ENCODE data around the gene SYNGR3. TPM values are rescaled to one million over a fixed set of nuclear protein-coding genes. Genes with fewer than 3 reads are reported as not detected.
A peak's percentile ranks its signal among the peaks of the same experiment; 100 is the strongest.

SYNGR3 gene
- total RNA-seq, 1 experiment from 2014 or later: 11.9 TPM

DNA sequence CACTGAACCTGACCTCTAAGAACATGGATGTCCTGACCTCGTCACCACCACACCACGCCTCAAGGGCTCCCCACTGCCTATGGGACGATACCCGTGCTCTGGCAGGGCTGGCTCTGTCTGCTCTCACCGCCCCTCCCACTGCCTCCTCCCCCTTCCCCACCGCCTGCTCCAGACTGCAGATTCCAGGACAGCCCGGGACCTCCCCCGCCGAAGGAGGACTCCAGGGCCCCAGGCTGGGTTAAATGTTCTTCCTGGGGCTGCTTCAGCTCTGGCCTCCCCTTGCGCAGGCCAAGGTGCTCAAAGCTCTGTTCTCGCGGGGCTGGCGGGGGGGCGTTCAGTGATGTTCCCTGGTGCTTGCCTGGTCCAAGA, 32.9 kb downstream of the SYNGR3 start:
- H3T11ph ChIP-seq (ENCODE audit: low read length): no peak overlapping the region
- H3K27ac Mint-ChIP-seq: peak overlapping the region in 1 of 3 experiments; percentile 7; a peak in 2 of 7 replicates
- no peak overlapping the region for H4K91ac ChIP-seq (ENCODE audit: insufficient read length, low read depth, low read length)
- H4K20me1 ChIP-seq (ENCODE audit: control insufficient read depth, insufficient read depth, insufficient read length): no peaks in the 10 kb centered on the region
- no peaks in the 10 kb centered on the region for H3K9me3 ChIP-seq (ENCODE audit: control insufficient read depth, low read depth, low read length)
- WGBS (ENCODE audit: extremely low coverage, insufficient read length, low lambda C conversion rate): no CpG with 5 or more reads among the region's 14 CpGs
- H3K27me3 Mint-ChIP-seq (ENCODE audit: low read depth): peaks cover 76% of the 10 kb centered on the region
- no peaks in the 10 kb centered on the region for H3K79me1 ChIP-seq (ENCODE audit: insufficient read depth, low read depth, low read length, poor library complexity, severe bottlenecking)
- TF ChIP-seq, protein P1, sequence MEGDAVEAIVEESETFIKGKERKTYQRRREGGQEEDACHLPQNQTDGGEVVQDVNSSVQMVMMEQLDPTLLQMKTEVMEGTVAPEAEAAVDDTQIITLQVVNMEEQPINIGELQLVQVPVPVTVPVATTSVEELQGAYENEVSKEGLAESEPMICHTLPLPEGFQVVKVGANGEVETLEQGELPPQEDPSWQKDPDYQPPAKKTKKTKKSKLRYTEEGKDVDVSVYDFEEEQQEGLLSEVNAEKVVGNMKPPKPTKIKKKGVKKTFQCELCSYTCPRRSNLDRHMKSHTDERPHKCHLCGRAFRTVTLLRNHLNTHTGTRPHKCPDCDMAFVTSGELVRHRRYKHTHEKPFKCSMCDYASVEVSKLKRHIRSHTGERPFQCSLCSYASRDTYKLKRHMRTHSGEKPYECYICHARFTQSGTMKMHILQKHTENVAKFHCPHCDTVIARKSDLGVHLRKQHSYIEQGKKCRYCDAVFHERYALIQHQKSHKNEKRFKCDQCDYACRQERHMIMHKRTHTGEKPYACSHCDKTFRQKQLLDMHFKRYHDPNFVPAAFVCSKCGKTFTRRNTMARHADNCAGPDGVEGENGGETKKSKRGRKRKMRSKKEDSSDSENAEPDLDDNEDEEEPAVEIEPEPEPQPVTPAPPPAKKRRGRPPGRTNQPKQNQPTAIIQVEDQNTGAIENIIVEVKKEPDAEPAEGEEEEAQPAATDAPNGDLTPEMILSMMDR (conservative IDR thresholded peaks at IDR 0.05): no peak
- peaks cover 0 to 6% of the 10 kb centered on the region in 2 experiments; a peak in 3 of 5 replicates for H3K9me3 Mint-ChIP-seq
- H4K5ac ChIP-seq (ENCODE audit: insufficient read length, low read depth, low read length): no peak overlapping the region
- no peak overlapping the region for H2AFZ ChIP-seq (ENCODE audit: low read length)
- H2BK5ac ChIP-seq (ENCODE audit: insufficient read length, low read length): no peak overlapping the region
- H2BK20ac ChIP-seq (ENCODE audit: low read depth, low read length, poor library complexity, severe bottlenecking): no peak overlapping the region
- H3K4me1 ChIP-seq (ENCODE audit: insufficient read depth, low read length): no peaks in the 10 kb centered on the region; the same call in 1 of the 2 replicates
- peaks cover 0 to 2% (median 0%) of the 10 kb centered on the region in 3 experiments; a peak in 1 of 7 replicates for H3K36me3 Mint-ChIP-seq (ENCODE audit: insufficient read depth in 1 of 3, low read depth in 3 of 3)
- H3K9ac ChIP-seq (ENCODE audit: extremely low read depth, insufficient read length, low read length): no peak overlapping the region
- no peak overlapping the region for H2BK12ac ChIP-seq (ENCODE audit: insufficient read length, low read depth, low read length)
- peak overlapping the region; percentile 35 for H3K4me2 ChIP-seq (ENCODE audit: insufficient read depth, insufficient read length, low read length)
- no peaks in the 10 kb centered on the region for H3K79me2 ChIP-seq (ENCODE audit: insufficient read depth, low read length)
- H3K56ac ChIP-seq (ENCODE audit: insufficient read length, low read depth, low read length): no peak overlapping the region
- H2AK5ac ChIP-seq (ENCODE audit: insufficient read length, low read length): no peak overlapping the region
- no peak overlapping the region for H3K14ac ChIP-seq (ENCODE audit: insufficient read depth, low read length)
- peak; percentile 91 for DNase-seq
- no peak overlapping the region for H2BK15ac ChIP-seq (ENCODE audit: low read depth, low read length)
- H4K8ac ChIP-seq (replicated peaks; ENCODE audit: insufficient read length, low read depth, low read length): no peak overlapping the region
- no peak overlapping the region for H3K23ac ChIP-seq (ENCODE audit: insufficient read length, low read depth, low read length)
- H3K27me3 ChIP-seq (ENCODE audit: insufficient read depth, low read length): peaks cover 20% of the 10 kb centered on the region; the same call in 1 of the 2 replicates
- H3K18ac ChIP-seq (ENCODE audit: insufficient read length, low read depth, low read length): no peak overlapping the region
- no peak overlapping the region for H3K4ac ChIP-seq (ENCODE audit: low read depth, low read length)
- H2BK120ac ChIP-seq (ENCODE audit: low read depth, low read length, poor library complexity, severe bottlenecking): no peak overlapping the region
- peaks cover 16% of the 10 kb centered on the region for H3K23me2 ChIP-seq (ENCODE audit: insufficient read length, low read depth, low read length, poor library complexity, severe bottlenecking)
- H3K27ac ChIP-seq (ENCODE audit: insufficient read length, low read depth, low read length): no peak overlapping the region
- peak overlapping the region; percentile 52 to 76 for H3K4me3 Mint-ChIP-seq
- peaks cover 14 to 16% of the 10 kb centered on the region in 2 experiments for H3K4me1 Mint-ChIP-seq
